HG03457 (cell line): ENCODE results near the gene SLC9A6.
"Not testable (repeated sequence)": the region's sequence is repeated elsewhere in the genome, so short reads cannot be mapped to it uniquely, and the experiment has no call there.

Experiments used
- ATAC-seq: cut with Tn5 transposase; IDR thresholded peaks from one replicate; pipeline ENCODE4 v1.9.1; 2021; ENCODE audit warnings: moderate number of reproducible peaks; ENCODE audit not compliant: unreplicated experiment

SLC9A6 gene

GRCh38 chrX:136028383-136028984 is 43.2 kb downstream of the SLC9A6 start:
- ATAC-seq: no peak

GRCh38 chrX:136029766-136030165 is 44.5 kb downstream of the SLC9A6 start:
- no peak for ATAC-seq

- no peak for ATAC-seq
Observed at GRCh38 chrX:136030303-136031191, 45.3 kb downstream of the SLC9A6 start.

GRCh38 chrX:136031626-136032025 is 46.4 kb downstream of the SLC9A6 start:
- no peak for ATAC-seq

DNA sequence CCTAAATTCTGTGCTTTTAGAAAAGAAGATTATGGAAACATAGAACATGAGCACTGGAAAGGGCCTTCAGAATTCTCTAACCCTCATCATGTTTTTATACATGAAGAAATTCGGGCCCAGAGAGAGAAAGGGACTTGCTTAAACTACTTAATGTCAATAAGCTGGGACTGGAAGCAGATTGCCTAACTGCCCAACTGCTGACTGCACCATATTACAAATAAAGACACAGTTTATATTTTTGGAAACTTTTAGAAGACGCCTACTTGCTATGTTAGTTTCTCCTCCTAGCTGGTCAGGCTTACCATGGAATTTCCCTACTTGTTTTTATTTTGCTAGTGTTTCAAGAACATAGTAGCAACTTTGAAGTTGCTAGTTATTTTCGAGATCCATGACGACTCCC is 47.1 kb downstream of the SLC9A6 start:
- ATAC-seq: no peak

DNA sequence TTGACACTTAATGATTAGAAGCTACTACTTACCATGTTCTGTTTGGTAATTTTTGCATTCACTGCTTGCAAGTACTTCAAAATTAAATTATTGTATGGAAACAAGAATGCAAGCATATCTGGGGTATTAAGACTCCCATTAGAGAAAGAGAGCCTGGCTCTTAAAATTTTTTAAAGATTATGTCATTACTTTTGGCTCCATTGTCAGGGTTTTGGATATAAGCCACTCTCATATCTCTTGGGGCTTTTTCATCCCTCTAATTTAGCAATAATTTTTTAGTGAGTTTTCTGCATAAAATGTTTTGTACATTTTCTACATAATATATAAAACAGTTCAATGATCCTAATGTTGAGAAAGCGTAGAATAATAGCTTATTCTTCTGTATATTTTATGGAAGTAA is 49.4 kb downstream of the SLC9A6 start:
- no peak for ATAC-seq

DNA sequence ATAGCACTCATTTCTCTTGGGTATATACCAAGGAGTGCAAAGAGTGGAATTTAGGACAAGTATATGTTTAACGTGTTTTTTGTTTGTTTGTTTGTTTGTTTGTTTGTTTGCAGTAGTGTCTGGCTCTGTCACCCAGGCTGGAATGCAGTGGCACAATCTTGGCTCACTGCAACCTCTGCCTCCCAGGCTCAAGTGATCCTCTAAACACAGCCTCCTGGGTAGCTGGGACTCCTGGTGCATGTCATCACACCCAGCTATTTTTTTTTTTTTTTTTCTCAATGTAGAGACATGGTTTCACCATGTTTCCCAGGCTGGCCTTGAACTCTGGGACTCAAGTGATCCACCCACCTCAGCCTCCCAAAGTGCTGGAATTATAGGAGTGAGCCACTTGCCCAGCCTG is 50.4 kb downstream of the SLC9A6 start:
- ATAC-seq: no peak

- ATAC-seq: no peak
Observed at GRCh38 chrX:136039485-136039884, 54.2 kb downstream of the SLC9A6 start.

GRCh38 chrX:136039968-136040367 is 54.7 kb downstream of the SLC9A6 start:
- no peak for ATAC-seq

- ATAC-seq: no peak
Observed at GRCh38 chrX:136041254-136041812, 56.1 kb downstream of the SLC9A6 start.

GRCh38 chrX:136045008-136045407 is 59.8 kb downstream of the SLC9A6 start:
- ATAC-seq: no peak

DNA sequence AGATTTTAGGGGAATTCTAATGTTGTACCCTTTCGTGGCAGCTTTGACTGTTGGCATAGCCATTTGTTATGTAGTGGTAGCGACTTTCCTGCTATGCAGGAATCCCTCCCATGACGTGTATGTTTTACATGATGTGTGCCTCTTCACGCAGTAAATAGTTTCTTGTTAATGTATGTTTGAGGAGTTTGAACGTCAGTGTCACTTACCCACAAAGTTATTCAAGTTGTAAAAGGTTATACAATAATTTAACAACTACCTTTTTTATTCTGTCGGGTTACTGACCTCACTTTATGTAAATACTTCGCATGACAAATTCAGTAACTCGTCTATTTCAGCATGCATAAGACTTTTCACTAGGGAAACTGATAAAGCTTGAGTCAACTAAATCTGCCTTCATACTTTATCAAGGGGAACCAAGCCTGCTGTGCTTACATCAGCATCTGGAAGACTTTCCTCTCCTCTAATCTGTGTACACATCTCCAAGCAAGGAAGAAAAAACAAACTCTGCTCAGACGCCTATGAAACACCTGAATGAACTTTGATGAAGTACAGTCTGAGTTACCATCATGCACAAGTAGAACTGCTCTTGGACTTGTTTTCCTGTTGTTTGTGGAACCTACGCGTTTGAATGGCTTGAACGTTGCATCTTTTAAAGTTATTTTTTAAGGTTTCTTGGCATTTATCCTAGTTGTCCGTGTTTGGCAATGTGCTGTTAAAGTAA is 61.2 kb downstream of the SLC9A6 start:
- ATAC-seq: no peak

DNA sequence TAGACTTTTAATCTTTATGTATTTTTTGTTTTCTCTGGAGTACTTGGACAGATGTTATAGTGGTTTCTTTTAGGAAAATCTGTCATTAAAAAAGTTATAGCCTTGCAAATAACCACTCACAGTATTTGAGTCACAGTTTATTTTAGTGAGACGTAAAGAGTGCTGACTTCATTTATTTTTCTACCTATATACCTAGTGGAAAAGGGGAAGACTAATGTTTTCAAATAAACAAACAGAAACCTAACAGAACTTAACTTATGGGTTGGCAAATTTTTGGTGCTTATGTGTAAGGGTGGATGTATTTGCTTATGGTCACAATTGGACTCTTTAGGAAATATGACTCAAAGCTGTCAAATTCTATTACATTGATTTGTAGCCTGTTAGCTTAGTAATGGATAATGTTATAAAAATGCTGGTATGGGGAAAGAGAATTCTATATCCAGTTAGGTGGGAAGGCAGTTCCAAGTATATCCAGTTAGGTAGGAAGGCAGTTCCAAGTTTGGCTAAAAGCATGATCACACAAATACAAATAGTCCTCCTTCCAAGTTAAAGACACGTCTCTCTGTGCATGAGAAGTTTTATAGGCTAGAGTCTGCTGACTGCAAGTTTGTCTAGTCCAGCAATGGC is 61.9 kb downstream of the SLC9A6 start:
- ATAC-seq: no peak

- ATAC-seq: no peak
Observed at GRCh38 chrX:136047969-136048368, 62.7 kb downstream of the SLC9A6 start.

DNA sequence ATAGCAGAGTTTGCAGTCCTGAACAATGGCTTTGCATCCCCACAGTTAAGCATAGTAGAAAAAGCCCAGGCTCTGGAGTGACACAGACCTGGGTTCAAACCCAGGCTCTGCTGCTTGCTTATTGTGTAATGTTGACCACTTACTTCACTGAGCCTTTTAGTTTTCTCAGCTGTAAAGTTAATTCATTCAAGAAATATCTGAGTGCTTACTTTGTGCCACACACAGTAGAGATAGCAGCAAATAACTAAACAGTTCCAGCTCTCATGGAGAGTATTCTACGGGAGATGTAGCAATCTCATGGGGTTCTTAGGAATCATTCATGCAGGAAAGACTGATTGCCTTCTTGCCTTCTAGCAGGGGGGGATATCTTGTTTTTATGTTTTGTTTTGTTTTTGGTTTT is 63.2 kb downstream of the SLC9A6 start:
- ATAC-seq: no peak

GRCh38 chrX:136049608-136050007 is 64.4 kb downstream of the SLC9A6 start:
- ATAC-seq: no peak

GRCh38 chrX:136050875-136051274 is 65.6 kb downstream of the SLC9A6 start:
- not testable (repeated sequence) for ATAC-seq

GRCh38 chrX:136051611-136052010 is 66.4 kb downstream of the SLC9A6 start:
- no peak for ATAC-seq

- no peak for ATAC-seq
Observed at GRCh38 chrX:136055651-136056221, 70.5 kb downstream of the SLC9A6 start.

GRCh38 chrX:136057567-136057966 is 72.3 kb downstream of the SLC9A6 start:
- ATAC-seq: no peak

DNA sequence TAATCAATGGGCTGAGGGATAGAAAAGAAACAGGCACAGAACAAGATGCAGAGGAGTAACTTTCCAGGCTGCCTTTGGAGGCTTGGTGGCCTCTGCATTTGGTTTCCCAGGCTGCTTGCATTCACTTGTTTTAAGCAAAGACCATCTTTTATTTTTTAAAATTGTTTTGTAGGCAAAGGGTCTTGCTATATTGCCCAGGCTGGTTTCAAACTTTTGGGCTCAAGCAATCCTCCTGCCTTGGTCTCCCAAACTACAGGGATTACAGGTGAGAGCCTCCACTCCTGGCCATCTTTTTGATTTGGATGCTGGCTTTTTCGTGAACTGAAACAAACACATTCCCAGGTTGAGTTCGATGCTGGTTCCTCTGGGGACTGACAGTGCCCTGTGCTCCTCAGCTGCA is 74.1 kb downstream of the SLC9A6 start:
- no peak for ATAC-seq
